GM19351 (cell line): ENCODE measurements around the gene MAGEA9.
"Not testable (repeated sequence)": the region's sequence is repeated elsewhere in the genome, so short reads cannot be mapped to it uniquely, and the experiment has no call there.

Source experiments
- ATAC-seq: cut with Tn5 transposase; IDR thresholded peaks from one replicate; pipeline ENCODE4 v1.9.1; 2021; ENCODE audit warnings: mild to moderate bottlenecking, moderate library complexity; ENCODE audit not compliant: unreplicated experiment

Gene MAGEA9

GRCh38 chrX:149804102-149804501, 22.4 kb downstream of the MAGEA9 start:
- ATAC-seq, result no peak

GRCh38 chrX:149807747-149808458, 26.2 kb downstream of the MAGEA9 start:
- ATAC-seq, result no peak

GRCh38 chrX:149818652-149819051, 36.9 kb downstream of the MAGEA9 start:
- no peak for ATAC-seq

GRCh38 chrX:149819371-149819770, 37.6 kb downstream of the MAGEA9 start:
- ATAC-seq, result no peak

GRCh38 chrX:149825424-149825823, 43.7 kb downstream of the MAGEA9 start:
- no peak for ATAC-seq

- no peak for ATAC-seq
Observed at GRCh38 chrX:149827254-149827653, 45.5 kb downstream of the MAGEA9 start.

GRCh38 chrX:149829751-149830191, 48.0 kb downstream of the MAGEA9 start:
- peak; percentile 49 for ATAC-seq

GRCh38 chrX:149830192-149830873, 48.6 kb downstream of the MAGEA9 start:
- ATAC-seq, result peak; percentile 53

GRCh38 chrX:149831473-149831872, 49.7 kb downstream of the MAGEA9 start:
- no peak for ATAC-seq

- ATAC-seq, result not testable (repeated sequence)
Observed at GRCh38 chrX:149836728-149837127, 55.0 kb downstream of the MAGEA9 start.

GRCh38 chrX:149837167-149837566, 55.4 kb downstream of the MAGEA9 start:
- no peak for ATAC-seq
